ENCODE results near the gene GPC2. TPM values are rescaled to one million over a fixed set of nuclear protein-coding genes. Genes with fewer than 3 reads are reported as not detected.

Gene GPC2
- total RNA-seq, 1 experiment from 2014 or later: 23.3 TPM

- Histone ChIP-seq H3K4me3 (ENCODE audit: low read depth, low read length, poor library complexity, severe bottlenecking) (no peak overlapping the region), H3K27me3 (replicated peaks; ENCODE audit: insufficient read depth, low read depth, low read length, poor library complexity) (no peaks in the 10 kb centered on the region), H3K4me1 (ENCODE audit: insufficient read depth, low read length, poor library complexity, severe bottlenecking) (peaks cover 23% of the 10 kb centered on the region), H3K36me3 (ENCODE audit: insufficient read depth, low read length, poor library complexity, severe bottlenecking) (no peaks in the 10 kb centered on the region), H3K9me3 (ENCODE audit: low read depth, low read length, poor library complexity, severe bottlenecking) (no peaks in the 10 kb centered on the region), H3K27ac (ENCODE audit: low read depth, low read length, poor library complexity, severe bottlenecking) (no peak overlapping the region)
- intact Hi-C loops (cut with micrococcal nuclease; ENCODE audit: unreplicated experiment): no loop called here
- TF ChIP-seq EZH2 (IDR thresholded peaks at IDR 0.05; ENCODE audit: borderline replicate concordance, low read depth, low read length, poor library complexity, severe bottlenecking): no peak
- TF ChIP-seq, protein P1, sequence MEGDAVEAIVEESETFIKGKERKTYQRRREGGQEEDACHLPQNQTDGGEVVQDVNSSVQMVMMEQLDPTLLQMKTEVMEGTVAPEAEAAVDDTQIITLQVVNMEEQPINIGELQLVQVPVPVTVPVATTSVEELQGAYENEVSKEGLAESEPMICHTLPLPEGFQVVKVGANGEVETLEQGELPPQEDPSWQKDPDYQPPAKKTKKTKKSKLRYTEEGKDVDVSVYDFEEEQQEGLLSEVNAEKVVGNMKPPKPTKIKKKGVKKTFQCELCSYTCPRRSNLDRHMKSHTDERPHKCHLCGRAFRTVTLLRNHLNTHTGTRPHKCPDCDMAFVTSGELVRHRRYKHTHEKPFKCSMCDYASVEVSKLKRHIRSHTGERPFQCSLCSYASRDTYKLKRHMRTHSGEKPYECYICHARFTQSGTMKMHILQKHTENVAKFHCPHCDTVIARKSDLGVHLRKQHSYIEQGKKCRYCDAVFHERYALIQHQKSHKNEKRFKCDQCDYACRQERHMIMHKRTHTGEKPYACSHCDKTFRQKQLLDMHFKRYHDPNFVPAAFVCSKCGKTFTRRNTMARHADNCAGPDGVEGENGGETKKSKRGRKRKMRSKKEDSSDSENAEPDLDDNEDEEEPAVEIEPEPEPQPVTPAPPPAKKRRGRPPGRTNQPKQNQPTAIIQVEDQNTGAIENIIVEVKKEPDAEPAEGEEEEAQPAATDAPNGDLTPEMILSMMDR (conservative IDR thresholded peaks at IDR 0.05; ENCODE audit: low read depth, low read length): no peak
- POLR2A ChIA-PET (ENCODE audit: low non-redundant PET): interaction anchor here (0.6 kb wide), 1 partner anchor 66 kb away, joined by 6 read pairs; no protein-coding TSS in a partner anchor
- CTCF ChIA-PET: no interaction called here
- DNase-seq (ENCODE audit: low spot score): no peak
- BruUV-seq (replicated peaks): no TSS peak
Observed at GRCh38 chr7:100166317-100166940, 10.8 kb downstream of the GPC2 start.

DNA sequence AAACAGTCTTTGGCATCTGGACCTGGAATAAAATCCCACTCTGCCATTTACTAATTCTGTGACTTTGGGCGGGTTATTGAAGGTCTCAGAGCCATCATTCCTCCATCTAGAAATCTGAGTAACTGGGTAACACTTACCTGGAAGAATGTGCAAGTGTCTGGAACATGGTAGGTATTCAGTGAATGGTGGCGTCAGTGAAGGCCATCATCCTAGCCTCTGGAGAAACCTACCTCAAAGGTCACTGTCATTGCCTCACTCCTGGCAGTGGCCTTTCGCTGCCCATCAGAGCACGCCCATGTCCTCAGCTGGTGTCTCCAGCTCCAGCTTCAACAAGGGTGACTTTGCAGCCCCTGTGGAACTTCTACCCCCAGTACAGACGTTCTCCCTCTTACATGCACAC is 13.3 kb downstream of the GPC2 start:
- Histone ChIP-seq H3K27me3 (replicated peaks; ENCODE audit: insufficient read depth, low read depth, low read length, poor library complexity) (no peaks in the 10 kb centered on the region), H3K36me3 (ENCODE audit: insufficient read depth, low read length, poor library complexity, severe bottlenecking) (no peaks in the 10 kb centered on the region), H3K4me1 (ENCODE audit: insufficient read depth, low read length, poor library complexity, severe bottlenecking) (peaks cover 23% of the 10 kb centered on the region), H3K4me3 (ENCODE audit: low read depth, low read length, poor library complexity, severe bottlenecking) (no peak overlapping the region), H3K27ac (ENCODE audit: low read depth, low read length, poor library complexity, severe bottlenecking) (no peak overlapping the region), H3K9me3 (ENCODE audit: low read depth, low read length, poor library complexity, severe bottlenecking) (no peaks in the 10 kb centered on the region)
- BruUV-seq (replicated peaks): no TSS peak
- DNase-seq (ENCODE audit: low spot score): no peak
- intact Hi-C loops (cut with micrococcal nuclease; ENCODE audit: unreplicated experiment): no loop called here
- ChIA-PET CTCF (no interaction called here), POLR2A (ENCODE audit: low non-redundant PET) (interaction anchor here (0.7 kb wide), 1 partner anchor 8 kb away, joined by 9 read pairs; no protein-coding TSS in a partner anchor)
- no peak for TF ChIP-seq EZH2 (IDR thresholded peaks at IDR 0.05; ENCODE audit: borderline replicate concordance, low read depth, low read length, poor library complexity, severe bottlenecking)
- TF ChIP-seq, protein P1 (conservative IDR thresholded peaks at IDR 0.05; ENCODE audit: low read depth, low read length): no peak

- Histone ChIP-seq H3K9me3 (ENCODE audit: low read depth, low read length, poor library complexity, severe bottlenecking) (no peaks in the 10 kb centered on the region), H3K27ac (ENCODE audit: low read depth, low read length, poor library complexity, severe bottlenecking) (no peak overlapping the region), H3K36me3 (ENCODE audit: insufficient read depth, low read length, poor library complexity, severe bottlenecking) (no peaks in the 10 kb centered on the region), H3K4me3 (ENCODE audit: low read depth, low read length, poor library complexity, severe bottlenecking) (no peak overlapping the region), H3K4me1 (ENCODE audit: insufficient read depth, low read length, poor library complexity, severe bottlenecking) (peaks cover 16% of the 10 kb centered on the region), H3K27me3 (replicated peaks; ENCODE audit: insufficient read depth, low read depth, low read length, poor library complexity) (no peaks in the 10 kb centered on the region)
- ChIA-PET CTCF (no interaction called here), POLR2A (ENCODE audit: low non-redundant PET) (no interaction called here)
- DNase-seq (ENCODE audit: low spot score): no peak
- BruUV-seq (replicated peaks): no TSS peak
- intact Hi-C loops (cut with micrococcal nuclease; ENCODE audit: unreplicated experiment): no loop called here
- no peak for TF ChIP-seq EZH2 (IDR thresholded peaks at IDR 0.05; ENCODE audit: borderline replicate concordance, low read depth, low read length, poor library complexity, severe bottlenecking)
- TF ChIP-seq, protein P1 (conservative IDR thresholded peaks at IDR 0.05; ENCODE audit: low read depth, low read length): no peak
Observed at GRCh38 chr7:100163006-100163531, 14.1 kb downstream of the GPC2 start.

Data from A673 (cell line).